SU-DHL-6 (cell line): ENCODE measurements around the gene SPEN.

Experiments used
- EZH2phosphoT487 ChIP-seq: fragments of 200-600 bp; sonication (generic), shearing (Covaris generic); conservative IDR thresholded peaks from 2 replicates; pipeline ENCODE4 v1.6.1; 2018; ENCODE audit warnings: mild to moderate bottlenecking, antibody characterized with exemption, low read length, moderate library complexity, mixed read lengths
- TF ChIP-seq, protein P1 (sequence below): fragments of 200-600 bp; sonication (generic); IDR thresholded peaks from one replicate; pipeline ENCODE4 v1.5.1; 2017; ENCODE audit warnings: antibody characterized with exemption, mild to moderate bottlenecking, low read length, moderate library complexity; ENCODE audit not compliant: insufficient read depth, poor library complexity, severe bottlenecking

- TF ChIP-seq, protein P1, sequence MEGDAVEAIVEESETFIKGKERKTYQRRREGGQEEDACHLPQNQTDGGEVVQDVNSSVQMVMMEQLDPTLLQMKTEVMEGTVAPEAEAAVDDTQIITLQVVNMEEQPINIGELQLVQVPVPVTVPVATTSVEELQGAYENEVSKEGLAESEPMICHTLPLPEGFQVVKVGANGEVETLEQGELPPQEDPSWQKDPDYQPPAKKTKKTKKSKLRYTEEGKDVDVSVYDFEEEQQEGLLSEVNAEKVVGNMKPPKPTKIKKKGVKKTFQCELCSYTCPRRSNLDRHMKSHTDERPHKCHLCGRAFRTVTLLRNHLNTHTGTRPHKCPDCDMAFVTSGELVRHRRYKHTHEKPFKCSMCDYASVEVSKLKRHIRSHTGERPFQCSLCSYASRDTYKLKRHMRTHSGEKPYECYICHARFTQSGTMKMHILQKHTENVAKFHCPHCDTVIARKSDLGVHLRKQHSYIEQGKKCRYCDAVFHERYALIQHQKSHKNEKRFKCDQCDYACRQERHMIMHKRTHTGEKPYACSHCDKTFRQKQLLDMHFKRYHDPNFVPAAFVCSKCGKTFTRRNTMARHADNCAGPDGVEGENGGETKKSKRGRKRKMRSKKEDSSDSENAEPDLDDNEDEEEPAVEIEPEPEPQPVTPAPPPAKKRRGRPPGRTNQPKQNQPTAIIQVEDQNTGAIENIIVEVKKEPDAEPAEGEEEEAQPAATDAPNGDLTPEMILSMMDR = no peak
- TF ChIP-seq EZH2phosphoT487 = no peak
Observed at GRCh38 chr1:15942661-15943327, 95.3 kb downstream of the SPEN start.
